Fibroblast of skin of back (primary cell): Measurements from ENCODE around the gene HSPA12A.

Experiments used
- DNase-seq: peaks from one replicate; pipeline ENCODE4 v3.0.0-alpha.2; 2013

Gene HSPA12A

GRCh38 chr10:116770281-116770680 lies 27.9 kb upstream of the HSPA12A start:
- DNase-seq, result no peak

- DNase-seq, result peak; percentile 27
These were observed 27.4 kb upstream of the HSPA12A start for GRCh38 chr10:116769791-116770190.

- DNase-seq, result no peak
These were observed 27.0 kb upstream of the HSPA12A start for GRCh38 chr10:116769368-116769767.

GRCh38 chr10:116768786-116769185 lies 26.4 kb upstream of the HSPA12A start:
- no peak for DNase-seq

- peak; percentile 29 for DNase-seq
These were observed 24.7 kb upstream of the HSPA12A start for GRCh38 chr10:116766837-116767634.

GRCh38 chr10:116766241-116766827 lies 24.0 kb upstream of the HSPA12A start:
- DNase-seq, result no peak

- DNase-seq, result no peak
These were observed 23.3 kb upstream of the HSPA12A start for GRCh38 chr10:116765648-116766081.

- no peak for DNase-seq
These were observed 22.6 kb upstream of the HSPA12A start for GRCh38 chr10:116764979-116765378.

- no peak for DNase-seq
These were observed 21.1 kb upstream of the HSPA12A start for GRCh38 chr10:116763440-116763839.

GRCh38 chr10:116761883-116762282 lies 19.5 kb upstream of the HSPA12A start:
- DNase-seq, result no peak

GRCh38 chr10:116760919-116761318 lies 18.6 kb upstream of the HSPA12A start:
- no peak for DNase-seq

GRCh38 chr10:116757246-116757645 lies 14.9 kb upstream of the HSPA12A start:
- DNase-seq, result no peak

- no peak for DNase-seq
These were observed 13.9 kb upstream of the HSPA12A start for GRCh38 chr10:116756277-116756676.

GRCh38 chr10:116753759-116754158 lies 11.4 kb upstream of the HSPA12A start:
- DNase-seq, result peak; percentile 55

GRCh38 chr10:116752969-116753665 lies 10.8 kb upstream of the HSPA12A start:
- DNase-seq, result no peak

GRCh38 chr10:116752563-116752962 lies 10.2 kb upstream of the HSPA12A start:
- DNase-seq, result no peak

- DNase-seq, result no peak
These were observed 6.1 kb upstream of the HSPA12A start for GRCh38 chr10:116748471-116748870.

GRCh38 chr10:116748041-116748440 lies 5.7 kb upstream of the HSPA12A start:
- peak; percentile 53 for DNase-seq

- no peak for DNase-seq
These were observed 5.0 kb upstream of the HSPA12A start for GRCh38 chr10:116747325-116747724.

GRCh38 chr10:116744885-116745284 lies 2.5 kb upstream of the HSPA12A start:
- no peak for DNase-seq

GRCh38 chr10:116744163-116744753 lies 1.9 kb upstream of the HSPA12A start:
- no peak for DNase-seq

GRCh38 chr10:116743266-116744064 lies 1.1 kb upstream of the HSPA12A start:
- DNase-seq, result no peak
